Measurements from ENCODE around the gene SLCO1B1. TPM values are rescaled to one million over a fixed set of nuclear protein-coding genes. Genes with fewer than 3 reads are reported as not detected.

SLCO1B1 gene
- total and polyA plus RNA-seq, 2 donors (not counting 1 experiment from before 2014, with no cell fraction given), result not detected

DNA sequence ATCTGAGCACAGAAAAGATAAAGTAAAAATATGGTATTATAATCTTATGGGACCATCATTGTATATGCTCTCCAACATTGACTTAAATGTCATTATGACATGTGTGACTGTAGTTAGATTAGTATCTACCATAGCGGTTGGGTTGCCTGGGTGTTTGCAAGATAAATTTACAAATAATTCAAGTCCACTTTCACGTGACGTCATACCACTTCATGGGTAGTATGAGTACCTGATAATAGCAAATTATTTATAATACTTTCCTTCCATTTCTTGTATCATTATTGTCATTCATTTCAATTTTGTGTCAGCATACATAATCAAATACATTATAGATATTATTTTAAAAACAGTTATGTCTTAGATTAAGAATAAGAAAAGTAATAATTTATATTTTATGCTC lies 20.2 kb downstream of the SLCO1B1 start:
- H3K4me3 Mint-ChIP-seq, result no peak overlapping the region
- WGBS (ENCODE audit: insufficient coverage), result no CpG with 5 or more reads among the region's 3 CpGs
- POLR2A ChIA-PET, result no interaction called here
- Histone ChIP-seq H3K4me1 (ENCODE audit: control insufficient read depth in 2 of 2, insufficient read depth in 2 of 2, low read length in 2 of 2) (no peaks in the 10 kb centered on the region), H2AFZ (ENCODE audit: insufficient read depth, low read depth, low read length, poor library complexity, severe bottlenecking) (no peak overlapping the region), H3K27me3 (replicated peaks in 1 of 4; ENCODE audit: control extremely low read depth in 1 of 4, control insufficient read depth in 3 of 4, insufficient read depth in 4 of 4, low read length in 3 of 4) (no peaks in the 10 kb centered on the region), H3K36me3 (replicated peaks in 1 of 2; ENCODE audit: control extremely low read depth in 1 of 2, control insufficient read depth in 1 of 2, extremely low read depth in 1 of 2, insufficient read depth in 2 of 2, low read length in 1 of 2) (no peaks in the 10 kb centered on the region), H3K4me2 (replicated peaks; ENCODE audit: low read depth, low read length, poor library complexity, severe bottlenecking) (no peak overlapping the region), H3K27ac (ENCODE audit: low read length in 2 of 2) (no peak overlapping the region), H3K9ac (ENCODE audit: low read length) (no peak overlapping the region), H3K79me2 (ENCODE audit: control insufficient read depth, insufficient read depth, low read length) (no peaks in the 10 kb centered on the region), H3K9me3 (ENCODE audit: control extremely low read depth in 1 of 3, control insufficient read depth in 2 of 3, insufficient read depth in 1 of 3, low read length in 2 of 3) (peaks cover 0 to 8% (median 0%) of the 10 kb centered on the region in 3 donors), H3K4me3 (ENCODE audit: control extremely low read depth in 1 of 5, extremely low read depth in 1 of 5, insufficient read depth in 1 of 5, low read depth in 2 of 5, low read length in 4 of 5) (no peak overlapping the region), H4K20me1 (ENCODE audit: control insufficient read depth, insufficient read depth, low read length, poor library complexity, severe bottlenecking) (no peaks in the 10 kb centered on the region)
- intact Hi-C loops (cut with micrococcal nuclease), result no loop called here
- H3K27me3 Mint-ChIP-seq, result no peaks in the 10 kb centered on the region
- H3K27ac Mint-ChIP-seq, result no peak overlapping the region
- no peaks in the 10 kb centered on the region for H3K4me1 Mint-ChIP-seq
- no peaks in the 10 kb centered on the region for H3K9me3 Mint-ChIP-seq (ENCODE audit: insufficient read depth)
- CTCF ChIA-PET, result no interaction called here
- TF ChIP-seq, protein P1, sequence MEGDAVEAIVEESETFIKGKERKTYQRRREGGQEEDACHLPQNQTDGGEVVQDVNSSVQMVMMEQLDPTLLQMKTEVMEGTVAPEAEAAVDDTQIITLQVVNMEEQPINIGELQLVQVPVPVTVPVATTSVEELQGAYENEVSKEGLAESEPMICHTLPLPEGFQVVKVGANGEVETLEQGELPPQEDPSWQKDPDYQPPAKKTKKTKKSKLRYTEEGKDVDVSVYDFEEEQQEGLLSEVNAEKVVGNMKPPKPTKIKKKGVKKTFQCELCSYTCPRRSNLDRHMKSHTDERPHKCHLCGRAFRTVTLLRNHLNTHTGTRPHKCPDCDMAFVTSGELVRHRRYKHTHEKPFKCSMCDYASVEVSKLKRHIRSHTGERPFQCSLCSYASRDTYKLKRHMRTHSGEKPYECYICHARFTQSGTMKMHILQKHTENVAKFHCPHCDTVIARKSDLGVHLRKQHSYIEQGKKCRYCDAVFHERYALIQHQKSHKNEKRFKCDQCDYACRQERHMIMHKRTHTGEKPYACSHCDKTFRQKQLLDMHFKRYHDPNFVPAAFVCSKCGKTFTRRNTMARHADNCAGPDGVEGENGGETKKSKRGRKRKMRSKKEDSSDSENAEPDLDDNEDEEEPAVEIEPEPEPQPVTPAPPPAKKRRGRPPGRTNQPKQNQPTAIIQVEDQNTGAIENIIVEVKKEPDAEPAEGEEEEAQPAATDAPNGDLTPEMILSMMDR (IDR thresholded peaks at IDR 0.05), result no peak
- TF ChIP-seq EZH2 (IDR thresholded peaks at IDR 0.05; ENCODE audit: borderline replicate concordance, insufficient read depth, low read depth, low read length, poor library complexity, severe bottlenecking), result no peak
- DNase-seq (no peak), ATAC-seq (ENCODE audit: low read depth) (no peak)

- no CpG with 5 or more reads among the region's 3 CpGs for WGBS (ENCODE audit: insufficient coverage)
- CTCF ChIA-PET, result no interaction called here
- no peaks in the 10 kb centered on the region for H4K20me1 ChIP-seq (ENCODE audit: control insufficient read depth, insufficient read depth, low read length, poor library complexity, severe bottlenecking)
- POLR2A ChIA-PET, result no interaction called here
- ATAC-seq (ENCODE audit: low read depth) (no peak), DNase-seq (no peak)
- no peaks in the 10 kb centered on the region for H3K27me3 ChIP-seq (replicated peaks in 1 of 4; ENCODE audit: control extremely low read depth in 1 of 4, control insufficient read depth in 3 of 4, insufficient read depth in 4 of 4, low read length in 3 of 4)
- no peaks in the 10 kb centered on the region for H3K36me3 ChIP-seq (replicated peaks in 1 of 2; ENCODE audit: control extremely low read depth in 1 of 2, control insufficient read depth in 1 of 2, extremely low read depth in 1 of 2, insufficient read depth in 2 of 2, low read length in 1 of 2)
- H3K9me3 ChIP-seq (ENCODE audit: control extremely low read depth in 1 of 3, control insufficient read depth in 2 of 3, insufficient read depth in 1 of 3, low read length in 2 of 3), result no peaks in the 10 kb centered on the region
- Mint-ChIP-seq H3K4me1 (no peaks in the 10 kb centered on the region), H3K4me3 (no peak overlapping the region), H3K9me3 (ENCODE audit: insufficient read depth) (no peaks in the 10 kb centered on the region), H3K27ac (no peak overlapping the region), H3K27me3 (no peaks in the 10 kb centered on the region)
- H3K4me3 ChIP-seq (ENCODE audit: control extremely low read depth in 1 of 5, extremely low read depth in 1 of 5, insufficient read depth in 1 of 5, low read depth in 2 of 5, low read length in 4 of 5), result no peak overlapping the region
- H3K4me1 ChIP-seq (ENCODE audit: control insufficient read depth in 2 of 2, insufficient read depth in 2 of 2, low read length in 2 of 2), result no peaks in the 10 kb centered on the region
- H2AFZ ChIP-seq (ENCODE audit: insufficient read depth, low read depth, low read length, poor library complexity, severe bottlenecking), result no peak overlapping the region
- TF ChIP-seq EZH2 (IDR thresholded peaks at IDR 0.05; ENCODE audit: borderline replicate concordance, insufficient read depth, low read depth, low read length, poor library complexity, severe bottlenecking), result no peak
- TF ChIP-seq, protein P1 (IDR thresholded peaks at IDR 0.05), result no peak
- H3K9ac ChIP-seq (ENCODE audit: low read length), result no peak overlapping the region
- H3K79me2 ChIP-seq (ENCODE audit: control insufficient read depth, insufficient read depth, low read length), result no peaks in the 10 kb centered on the region
- no peak overlapping the region for H3K27ac ChIP-seq (ENCODE audit: low read length in 2 of 2)
- H3K4me2 ChIP-seq (replicated peaks; ENCODE audit: low read depth, low read length, poor library complexity, severe bottlenecking), result no peak overlapping the region
- intact Hi-C loops (cut with micrococcal nuclease), result no loop called here
Observed at GRCh38 chr12:21155522-21156351, 24.7 kb downstream of the SLCO1B1 start.

All from B cell (primary cell).